ENCODE measurements around the gene SSBP3.

- TF ChIP-seq POLR2A (IDR thresholded peaks at IDR 0.05) (no peak), CTCF (IDR thresholded peaks at IDR 0.05) (no peak)
Measured at GRCh38 chr1:54332781-54333585, 73.2 kb downstream of the SSBP3 start.
